Left forelimb (tissue), 1 donor: Measurements from ENCODE around the gene HSD17B12.

Source experiments
- DNase-seq: peaks from one replicate; pipeline ENCODE4 v3.0.0-alpha.2; 2018; ENCODE audit warnings: low spot score

Gene HSD17B12

DNA sequence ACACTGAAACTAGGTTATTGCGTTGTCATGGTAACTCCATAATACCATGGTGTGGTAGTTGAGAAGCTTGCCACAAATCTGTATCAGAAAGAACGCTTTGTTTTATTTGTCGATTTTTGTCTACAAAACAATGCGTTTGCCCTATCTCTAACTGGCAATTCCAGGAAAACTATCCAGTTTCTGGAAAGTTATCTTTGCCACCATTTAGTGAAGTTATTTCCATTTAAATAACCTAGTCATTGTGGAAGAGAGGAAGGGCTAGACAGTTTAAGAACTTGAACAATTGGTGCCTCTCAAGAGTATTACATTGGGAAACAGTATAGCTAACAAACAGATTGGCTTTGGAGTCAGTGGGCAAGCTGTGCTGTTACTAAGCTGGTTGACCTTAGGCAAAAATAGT is 7.9 kb downstream of the HSD17B12 start:
- no peak for DNase-seq

DNA sequence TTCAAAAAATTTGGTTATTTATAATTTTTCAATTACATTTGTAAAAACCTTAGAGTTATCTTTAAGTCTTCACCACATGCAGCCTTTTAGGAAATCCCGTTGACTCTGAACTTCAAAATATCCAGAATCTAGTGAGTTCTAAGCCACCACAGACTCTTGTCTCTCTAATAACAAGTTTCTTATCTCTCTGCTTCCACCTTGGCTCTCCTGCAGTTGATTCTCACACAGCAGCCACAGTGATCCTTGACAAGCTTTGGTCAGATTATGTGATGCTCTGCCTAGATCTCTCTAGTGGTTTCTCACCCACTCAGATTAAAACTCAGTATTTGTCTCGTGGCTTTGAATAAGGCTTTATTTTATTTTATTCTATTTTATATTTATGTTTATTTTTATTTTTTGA is 8.6 kb downstream of the HSD17B12 start:
- DNase-seq: no peak

DNA sequence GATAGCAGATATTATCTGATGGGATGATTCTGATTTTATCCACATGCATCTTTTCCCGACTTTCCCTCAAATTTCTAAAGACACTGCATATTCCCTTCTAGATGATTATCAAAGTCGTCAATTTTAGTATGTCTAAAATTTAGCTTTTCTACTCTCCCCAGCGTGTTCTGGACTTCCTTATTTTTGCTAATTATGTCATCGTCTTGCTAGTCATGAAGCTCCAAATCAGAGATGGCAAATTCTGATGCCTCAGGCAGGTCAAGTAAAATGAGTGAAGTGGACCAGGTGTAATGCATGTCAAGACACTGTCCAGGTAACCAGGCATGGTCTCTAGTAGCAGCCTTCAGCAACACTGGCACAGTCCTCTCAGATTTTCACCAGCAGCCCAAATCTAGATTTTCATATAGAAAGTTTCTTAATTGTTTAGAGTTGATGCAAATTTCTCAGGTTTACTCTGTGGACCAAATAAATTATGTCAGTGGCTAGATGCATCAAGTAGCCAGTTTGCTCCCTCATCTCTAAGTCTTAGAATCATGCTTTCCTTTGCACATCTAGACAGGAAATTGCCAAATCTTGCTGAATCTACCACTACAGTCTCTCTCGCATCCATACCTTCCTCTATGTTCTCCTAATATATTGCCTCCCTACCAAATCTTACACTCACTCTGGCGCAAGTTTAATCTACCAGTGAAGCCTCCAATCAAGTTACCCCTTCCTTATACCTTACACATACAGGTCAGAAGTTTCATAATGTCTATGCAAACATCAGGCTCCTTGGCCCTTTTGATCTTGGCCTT is 10.6 kb downstream of the HSD17B12 start:
- DNase-seq: no peak

DNA sequence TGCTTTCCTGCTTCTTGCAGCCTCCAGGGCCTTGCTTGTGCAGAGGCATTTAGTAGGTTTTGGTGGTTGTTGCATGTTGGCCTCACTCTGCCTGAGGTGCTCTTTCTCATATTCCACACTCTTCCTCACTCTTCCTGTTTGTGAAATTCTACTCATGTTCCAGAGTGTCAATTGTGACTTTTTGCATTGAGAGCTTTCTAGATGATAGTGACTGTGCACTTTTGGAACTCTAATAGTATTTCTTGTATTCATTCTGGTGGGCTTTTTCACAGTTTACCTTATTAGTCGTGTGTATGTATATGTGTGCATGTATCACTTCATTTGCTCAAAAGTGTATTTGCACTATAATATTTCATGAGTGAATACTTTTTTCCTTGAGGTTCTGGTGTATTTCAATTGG is 11.3 kb downstream of the HSD17B12 start:
- no peak for DNase-seq

DNA sequence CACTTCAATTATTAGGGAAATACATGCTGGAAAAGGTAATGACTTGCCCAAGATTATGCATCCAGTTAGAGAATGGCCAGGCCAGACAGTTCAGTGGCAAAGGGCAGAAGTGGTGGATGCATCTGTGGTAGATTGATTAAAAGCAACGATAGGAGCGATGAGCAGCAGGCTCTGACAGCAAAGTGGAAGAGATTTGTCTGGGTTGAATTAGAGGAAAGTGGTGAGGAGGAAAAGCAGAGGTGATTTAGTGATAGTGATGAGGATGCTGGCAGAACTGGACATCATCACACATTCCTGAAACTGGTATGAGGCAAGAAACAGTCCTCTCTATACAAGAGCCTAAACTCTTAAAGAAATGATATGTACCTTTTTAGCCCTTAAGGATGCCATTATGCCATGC is 12.5 kb downstream of the HSD17B12 start:
- no peak for DNase-seq

DNA sequence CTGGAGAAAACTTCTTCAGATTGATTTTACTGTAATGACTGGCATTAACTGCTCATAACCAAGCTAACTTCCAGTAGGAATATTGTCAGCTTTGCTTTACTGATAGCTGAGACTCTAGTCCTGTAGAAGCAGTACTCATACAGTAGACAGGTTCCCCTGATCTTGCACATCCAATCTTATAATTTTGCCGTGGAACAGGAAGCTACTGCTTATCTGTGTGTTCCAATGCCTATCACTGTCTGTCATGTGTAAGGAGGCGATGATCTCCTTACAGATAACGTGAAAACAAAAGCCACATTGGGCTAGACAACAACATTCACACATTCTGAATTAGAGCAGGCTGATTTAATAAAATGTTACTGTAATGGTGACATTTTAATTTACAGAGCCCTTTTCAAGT is 13.2 kb downstream of the HSD17B12 start:
- DNase-seq: no peak

DNA sequence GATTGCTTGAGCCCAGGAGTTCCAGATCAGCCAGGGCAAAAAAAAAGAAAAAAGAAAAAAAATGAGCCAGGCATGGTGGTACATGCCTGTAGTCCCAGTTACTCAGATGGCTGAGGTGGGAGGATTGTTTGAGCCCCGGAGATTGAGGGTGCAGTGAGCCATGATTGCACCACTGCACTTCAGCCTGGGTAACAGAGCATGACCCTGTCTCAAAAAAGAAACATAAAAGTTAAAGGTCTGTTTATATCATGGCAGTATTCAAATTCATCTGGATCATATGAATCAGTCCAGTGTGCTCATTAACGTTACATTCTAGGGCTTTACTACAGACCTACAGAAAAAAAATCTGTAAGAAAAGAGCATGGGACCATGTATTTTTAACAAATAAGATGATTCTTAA is 13.9 kb downstream of the HSD17B12 start:
- no peak for DNase-seq

DNA sequence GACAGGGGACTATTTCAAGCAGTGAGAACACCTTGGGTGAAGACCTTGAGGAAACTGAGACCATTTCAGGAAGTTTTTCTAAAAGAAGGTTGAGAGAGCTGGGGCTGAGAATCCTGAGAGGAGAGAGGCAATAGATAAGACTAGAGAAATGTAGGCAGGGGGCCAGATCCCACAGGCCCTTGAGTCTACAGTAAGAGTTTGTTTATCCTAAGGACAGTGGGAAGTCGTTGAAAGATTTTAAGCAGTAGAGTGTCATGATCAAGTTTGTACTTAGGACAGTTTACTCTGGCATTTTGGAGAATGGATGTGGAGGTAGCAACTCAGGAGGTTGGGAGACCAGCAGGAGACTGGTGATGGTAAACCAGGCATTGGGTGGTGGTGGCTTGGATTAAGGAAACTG is 17.1 kb downstream of the HSD17B12 start:
- no peak for DNase-seq

DNA sequence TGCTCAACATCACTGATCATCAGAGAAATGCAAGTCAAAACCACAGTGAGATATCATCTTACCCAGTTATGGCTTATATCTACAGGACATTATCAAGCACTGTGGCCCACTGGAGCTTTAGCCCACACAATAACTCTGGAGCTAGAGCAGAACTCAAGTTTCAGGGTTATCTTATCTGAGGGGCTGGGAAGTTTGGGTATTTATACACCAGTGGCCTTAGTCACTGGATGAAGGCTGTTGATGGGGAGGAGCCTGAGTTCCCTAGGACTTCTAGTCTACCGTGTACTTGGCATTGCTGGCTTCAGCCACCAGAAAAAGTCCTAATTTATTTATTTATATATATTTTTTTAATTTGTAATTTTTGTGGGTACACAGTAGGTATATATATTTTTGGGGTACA is 19.3 kb downstream of the HSD17B12 start:
- no peak for DNase-seq

DNA sequence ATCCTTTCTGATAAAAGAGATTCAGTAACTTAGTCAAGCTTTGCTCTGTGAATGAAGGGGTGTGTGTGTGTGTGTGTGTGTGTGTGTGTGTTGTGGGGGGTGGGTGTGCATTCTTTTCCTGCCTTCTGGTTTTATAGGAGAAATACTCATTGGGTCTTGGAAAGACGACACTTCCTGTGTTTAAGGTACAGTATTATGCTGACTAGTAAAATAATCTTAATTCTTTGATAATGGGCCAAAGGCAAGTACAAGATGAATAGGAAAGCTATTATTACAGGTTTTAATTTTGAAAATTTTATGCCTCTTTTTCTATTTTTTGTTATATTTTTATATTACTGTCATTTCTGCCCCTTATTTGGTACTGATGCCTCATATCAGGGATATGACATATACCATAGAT is 26.1 kb downstream of the HSD17B12 start:
- no peak for DNase-seq

DNA sequence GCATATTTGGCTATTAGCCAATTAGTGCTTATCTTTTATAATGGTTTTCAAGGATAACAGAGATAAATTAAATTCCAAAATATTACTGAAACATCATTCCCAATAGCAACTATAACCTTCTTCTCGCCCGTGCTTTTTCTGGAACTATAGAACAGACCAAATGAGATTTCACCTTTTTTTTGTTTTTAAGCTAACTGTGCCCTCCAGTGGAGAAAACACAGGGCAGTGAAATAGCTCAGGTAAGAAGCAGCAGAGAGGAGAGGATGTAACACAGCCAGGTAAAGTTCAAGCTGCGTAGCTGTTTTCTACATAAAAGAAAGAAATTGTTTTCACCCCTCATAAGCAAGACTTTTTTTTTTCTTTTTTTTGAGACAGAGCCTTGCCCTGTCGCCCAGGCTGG is 28.2 kb downstream of the HSD17B12 start:
- no peak for DNase-seq

DNA sequence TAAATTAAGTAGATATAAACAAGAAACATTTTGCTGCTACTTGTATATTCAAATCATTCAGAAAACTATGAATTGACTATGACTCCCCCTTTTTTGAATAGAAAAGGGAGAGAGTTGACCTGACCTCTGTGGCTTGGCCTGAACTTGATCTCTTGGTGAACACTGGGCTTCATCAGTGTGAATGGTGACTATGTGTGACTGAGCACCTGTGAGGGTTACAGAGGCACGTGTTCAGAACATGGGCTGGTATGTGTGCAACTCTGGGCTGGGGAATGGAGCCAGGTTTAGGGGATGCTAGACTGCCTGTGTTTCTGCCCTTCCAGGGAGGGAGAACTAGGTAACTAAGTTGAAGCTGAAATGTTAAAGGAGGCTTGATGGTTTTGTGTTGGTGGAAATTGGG is 29.2 kb downstream of the HSD17B12 start:
- no peak for DNase-seq

DNA sequence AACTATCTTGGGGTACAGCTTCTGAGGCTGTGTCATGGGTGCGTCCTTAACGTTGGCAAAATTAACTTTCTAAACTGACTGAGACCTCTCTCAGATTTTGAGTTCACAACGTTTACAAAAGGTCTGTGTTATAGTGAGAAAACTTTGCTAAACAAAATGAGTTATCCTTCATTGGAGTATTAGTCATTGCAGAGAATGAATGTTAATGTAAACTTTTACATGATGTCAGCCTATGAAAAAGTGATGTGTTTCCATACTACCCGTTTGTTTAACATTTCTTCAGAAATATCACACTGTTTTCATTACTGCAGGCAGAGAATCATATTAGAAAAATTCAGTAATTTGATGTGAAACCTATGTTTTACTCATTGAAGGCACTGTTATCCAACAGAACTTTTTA is 32.1 kb downstream of the HSD17B12 start:
- DNase-seq: no peak

DNA sequence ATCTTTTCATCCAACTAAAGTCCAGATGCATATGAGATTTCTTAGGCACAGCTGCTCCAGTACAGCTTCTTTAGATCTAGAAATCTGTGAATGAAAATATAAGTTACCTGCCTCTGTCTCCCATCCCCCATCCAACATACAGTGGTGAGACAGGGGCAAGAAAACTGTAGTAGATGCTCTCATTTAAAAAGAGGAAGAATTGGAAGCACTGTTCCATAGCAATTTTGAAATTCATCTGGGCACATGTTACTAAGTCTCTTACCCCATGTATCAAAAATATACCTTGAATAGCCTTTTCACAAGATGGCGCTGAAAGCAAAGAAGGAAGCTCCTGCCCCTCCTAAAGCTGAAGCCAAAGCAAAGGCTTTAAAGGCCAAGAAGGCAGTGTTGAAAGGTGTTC is 37.8 kb downstream of the HSD17B12 start:
- no peak for DNase-seq

DNA sequence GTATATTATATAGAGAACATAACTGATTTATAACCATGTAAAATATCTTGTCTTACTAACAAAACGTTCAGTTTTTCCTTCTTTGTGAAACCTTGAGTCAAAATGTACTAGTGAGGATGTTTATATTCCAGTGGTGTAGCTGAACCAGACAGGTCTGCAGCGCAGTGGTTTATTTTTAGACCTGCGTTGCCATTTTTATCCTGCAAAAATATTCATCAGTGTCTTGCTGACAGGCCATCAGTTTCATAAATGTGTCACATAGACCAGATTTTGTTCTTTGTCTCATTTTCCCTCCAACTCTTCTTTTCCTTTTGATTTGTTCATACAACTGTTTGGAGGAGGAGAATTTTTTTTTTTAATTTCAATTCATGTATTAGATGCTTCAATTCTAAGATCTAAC is 43.1 kb downstream of the HSD17B12 start:
- DNase-seq: no peak

DNA sequence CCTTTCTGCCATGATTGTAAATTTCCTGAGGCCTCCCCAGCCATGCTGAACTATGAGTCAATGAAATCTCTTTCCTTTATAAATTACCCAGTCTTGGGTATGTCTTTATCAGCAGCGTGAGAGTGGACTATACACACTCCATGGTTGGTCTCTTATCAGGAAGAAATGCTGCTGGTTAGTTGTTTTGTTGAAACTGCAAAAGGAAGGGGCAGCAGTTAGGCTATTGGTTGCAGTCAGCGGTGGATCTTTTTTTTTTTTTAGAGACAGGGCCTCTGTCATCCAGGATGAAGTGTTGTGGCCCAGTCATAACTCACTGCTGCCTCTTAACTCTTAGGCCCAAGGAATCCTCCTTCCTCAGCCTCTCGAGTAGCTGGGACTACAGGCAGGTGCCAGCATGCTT is 51.7 kb downstream of the HSD17B12 start:
- DNase-seq: no peak

DNA sequence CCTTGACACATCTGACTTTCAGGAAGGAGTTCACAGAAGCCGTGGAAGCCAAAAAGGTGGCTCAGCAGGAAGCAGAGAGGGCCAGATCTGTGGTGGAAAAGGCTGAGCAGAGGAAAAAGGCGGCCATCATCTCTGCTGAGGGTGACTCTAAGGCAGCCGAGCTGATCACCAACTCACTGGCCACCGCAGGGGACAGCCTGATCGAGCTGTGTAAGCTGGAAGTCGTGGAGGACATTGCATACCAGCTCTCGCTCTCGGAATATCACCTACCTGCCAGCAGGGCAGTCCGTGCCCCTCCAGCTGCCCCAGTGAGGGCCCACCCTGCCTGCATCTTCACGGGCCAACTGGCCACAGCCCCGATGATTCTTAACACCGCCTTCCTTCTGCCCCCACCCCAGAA is 53.7 kb downstream of the HSD17B12 start:
- DNase-seq: no peak

DNA sequence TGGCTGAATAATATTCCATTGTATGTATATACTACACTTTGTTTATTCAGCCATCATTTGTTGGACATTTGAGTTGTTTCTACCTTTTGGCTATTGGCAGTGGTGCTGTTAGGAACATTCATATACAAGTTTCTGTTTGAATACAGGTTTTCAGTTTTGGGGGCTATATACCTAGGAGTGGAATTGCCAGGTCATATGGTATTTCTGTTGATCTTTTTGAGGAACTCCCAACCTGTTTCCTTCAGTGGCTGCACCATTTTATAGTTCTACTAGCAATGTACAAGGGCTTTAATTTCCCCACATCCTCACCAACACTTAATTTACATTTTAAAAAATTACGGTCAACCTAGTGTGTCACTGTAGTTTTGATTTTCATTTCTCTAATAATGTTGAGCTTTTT is 54.6 kb downstream of the HSD17B12 start:
- DNase-seq: no peak

DNA sequence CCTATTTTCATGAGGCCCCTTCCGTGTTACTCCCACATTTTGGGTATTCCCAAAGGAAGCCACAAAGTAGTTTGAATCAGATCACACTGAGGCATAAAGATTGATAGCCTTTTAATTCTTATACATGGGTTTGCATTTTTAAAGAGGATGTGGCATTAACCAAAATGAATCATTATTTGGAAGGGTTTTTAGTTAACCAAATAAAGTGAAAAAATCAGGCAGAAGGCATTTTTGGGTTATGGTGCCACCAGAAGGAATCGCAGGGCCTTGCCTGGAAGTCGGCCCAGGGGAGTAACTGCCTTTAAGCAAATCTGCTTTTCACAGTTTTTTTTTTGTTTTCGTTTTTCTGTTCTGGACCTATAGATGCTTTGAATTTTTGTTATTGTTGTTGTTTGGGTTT is 55.4 kb downstream of the HSD17B12 start:
- DNase-seq: no peak

DNA sequence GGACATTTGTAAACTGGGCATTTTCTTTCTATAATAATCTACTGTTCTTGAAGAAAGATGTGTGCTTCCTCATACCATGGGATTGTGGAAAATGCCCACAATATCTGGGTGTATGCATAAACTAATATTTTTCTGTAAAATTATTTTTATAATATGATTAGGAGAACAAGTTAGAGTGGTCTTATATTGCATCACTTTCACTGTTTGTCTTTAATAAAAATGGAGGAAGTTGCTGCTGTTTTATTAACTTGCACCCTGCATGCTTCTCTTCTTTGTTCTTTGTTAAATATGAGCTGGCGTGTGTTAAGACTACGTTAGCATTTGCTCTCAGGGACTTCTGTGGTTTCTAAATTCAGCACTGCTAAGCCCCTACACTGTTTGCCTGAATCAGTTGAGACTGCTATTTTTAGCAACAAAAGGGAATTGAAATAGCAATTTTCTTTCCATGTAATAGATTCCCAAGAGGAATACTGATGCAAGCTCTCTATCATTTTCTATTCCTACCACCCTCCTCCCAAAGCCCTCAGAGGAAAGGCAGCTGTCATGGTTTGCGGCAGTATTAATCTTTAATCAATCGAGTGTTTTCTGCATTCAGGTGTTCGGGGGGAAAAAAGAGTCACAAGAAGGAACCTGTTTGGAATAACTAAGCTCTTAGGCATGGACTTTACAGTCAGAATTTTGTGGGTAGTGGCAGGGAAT is 56.1 kb downstream of the HSD17B12 start:
- no peak for DNase-seq

DNA sequence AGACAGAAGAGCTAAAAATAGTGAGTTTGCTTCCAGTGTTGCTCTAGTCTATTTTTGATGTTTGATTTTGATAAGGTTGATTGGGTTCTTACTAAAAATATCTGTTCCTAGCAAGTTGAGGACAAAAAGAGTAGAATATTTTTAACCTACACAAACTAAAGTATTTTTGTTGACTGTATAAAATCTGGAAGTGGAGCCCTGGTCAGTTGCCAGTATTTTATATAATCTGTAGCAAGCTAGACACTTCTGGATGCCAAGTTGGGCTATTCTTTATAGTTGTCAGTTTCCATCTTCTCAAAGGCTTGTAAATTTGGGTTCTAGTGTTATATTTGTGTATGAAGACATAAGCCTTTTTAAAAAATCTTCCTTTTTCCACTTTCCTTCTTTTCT is 56.7 kb downstream of the HSD17B12 start:
- DNase-seq: no peak

DNA sequence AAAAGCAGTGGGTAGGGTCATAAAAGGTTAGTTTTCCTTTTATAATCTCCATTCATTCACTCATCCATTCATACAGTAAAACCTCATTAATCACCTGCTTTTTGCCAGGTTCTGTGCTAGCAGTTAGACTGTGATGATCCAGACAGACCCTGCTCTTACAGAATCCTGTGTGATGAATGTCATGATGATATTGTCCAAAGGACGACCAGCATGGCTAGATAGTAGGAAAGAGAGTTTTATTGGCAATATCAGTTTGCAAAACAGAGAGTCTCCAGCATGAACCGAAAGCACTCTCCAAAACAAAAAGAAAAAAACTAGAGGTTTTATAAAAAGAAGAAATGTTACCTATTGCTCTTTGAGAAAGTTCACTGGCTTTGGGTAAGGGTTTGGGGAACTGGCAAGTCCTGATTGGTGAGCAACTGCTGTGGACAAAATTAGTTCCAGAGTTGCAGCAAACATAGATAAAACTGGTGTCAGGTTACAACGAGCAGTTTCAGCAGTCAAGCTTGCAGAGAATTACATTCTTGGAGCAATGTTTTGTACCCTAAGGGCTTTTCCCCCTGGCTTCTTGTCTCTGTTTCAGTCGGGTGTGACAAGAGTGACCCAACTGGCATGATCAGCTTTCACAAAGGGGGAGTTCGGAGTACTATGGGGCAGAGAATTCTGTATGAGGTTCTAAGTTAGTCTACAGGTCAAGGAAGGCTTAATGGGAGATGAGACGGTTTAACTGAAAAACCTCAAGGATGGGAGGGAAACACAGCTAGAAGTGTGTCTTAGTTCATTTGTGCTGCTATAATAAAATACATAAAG is 58.3 kb downstream of the HSD17B12 start:
- DNase-seq: no peak

DNA sequence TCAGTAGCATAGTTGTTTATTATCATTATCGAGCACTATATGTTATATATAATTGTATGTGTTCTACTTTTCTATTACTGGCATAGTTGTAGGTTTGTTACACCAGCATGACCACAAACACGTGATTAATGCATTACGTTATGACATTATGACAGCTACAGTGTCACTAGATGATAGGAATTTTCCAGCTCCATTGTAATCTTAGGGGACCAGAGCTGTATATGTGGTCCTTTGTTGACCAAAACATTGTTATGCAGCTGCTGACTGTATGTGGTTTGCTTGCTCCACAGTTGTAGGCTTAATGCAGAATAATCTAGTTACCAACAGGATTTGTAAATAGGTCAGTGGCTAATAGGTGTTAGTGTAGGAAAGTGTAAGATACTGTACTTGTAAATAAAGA is 66.1 kb downstream of the HSD17B12 start:
- DNase-seq: no peak
